Right cardiac atrium (tissue), 5 donors: ENCODE data around the gene SIGLEC8. TPM values are rescaled to one million over a fixed set of nuclear protein-coding genes. Genes with fewer than 3 reads are reported as not detected.

ENCODE experiments used
- ATAC-seq, 2 donors: fragments of 200-7000 bp; cut with Tn5 transposase; one replicate each; pipeline versions ENCODE4 v1.8.0 to v1.9.1; 2020; ENCODE audit warnings: moderate library complexity in 2 of 2, mild to moderate bottlenecking in 1 of 2
- DNase-seq, 3 donors: peaks; one replicate each; pipeline ENCODE4 v3.0.0-alpha.2; 2020
- H3K27ac ChIP-seq: one replicate; pipeline ENCODE4 v1.5.1; 2013; ENCODE audit warnings: mild to moderate bottlenecking, low read length, control low read depth, moderate library complexity
- H3K27me3 ChIP-seq: one replicate; pipeline ENCODE4 v1.6.1; 2013; ENCODE audit not compliant: control insufficient read depth, insufficient read depth
- H3K4me1 ChIP-seq: one replicate; pipeline ENCODE4 v1.6.1; 2013; ENCODE audit warnings: low read length; ENCODE audit not compliant: control insufficient read depth, insufficient read depth
- H3K4me3 ChIP-seq: one replicate; pipeline ENCODE4 v1.5.1; 2013; ENCODE audit warnings: low read length, control low read depth
- H3K9me3 ChIP-seq: one replicate; pipeline ENCODE4 v1.6.1; 2013; ENCODE audit warnings: low read length; ENCODE audit not compliant: control insufficient read depth
- WGBS: extraction: QIAGEN DNeasy Blood & Tissue Kit; methylation state at CpG from one replicate; pipeline ENCODE4 v1.1.7; 2013; 5-methylcytosine and 5-hydroxymethylcytosine counted together
- intact Hi-C, 4 donors: fragments of 100-400 bp; cut with DNase I; formaldehyde crosslinking; loops; one replicate each; pipeline versions ENCODE4 v1.11.0 to v1.14.0; 2022 to 2023
- polyA plus RNA-seq: library from polyadenylated mRNA; stranded (reverse); fragments of 200-250 nt; gene quantifications from one replicate; pipeline ENCODE4 v1.2.3, GENCODE V29; 2013
- total RNA-seq, 4 donors: library from RNA; stranded (reverse); fragmentation: NEBNext Ultra II Directional; extraction: Animal tissue kit (Norgen Biotek cat#: 25700); gene quantifications; one replicate each; pipeline ENCODE4 v1.2.1, GENCODE V29; 2021
- donor health status: healthy with polysubstance abuse.
- donor health status: DM: no; HTN: yes; CAD: no.
- donor health status: DM: no; HTN: no; CAD: no.
- donor health status: DM: no; HTN: yes; CAD: no; lungs with severe emphysema.
- donor health status: DM: yes; HTN: yes; CAD: no.

Gene SIGLEC8
- total and polyA plus RNA-seq, 5 donors: not detected

DNA sequence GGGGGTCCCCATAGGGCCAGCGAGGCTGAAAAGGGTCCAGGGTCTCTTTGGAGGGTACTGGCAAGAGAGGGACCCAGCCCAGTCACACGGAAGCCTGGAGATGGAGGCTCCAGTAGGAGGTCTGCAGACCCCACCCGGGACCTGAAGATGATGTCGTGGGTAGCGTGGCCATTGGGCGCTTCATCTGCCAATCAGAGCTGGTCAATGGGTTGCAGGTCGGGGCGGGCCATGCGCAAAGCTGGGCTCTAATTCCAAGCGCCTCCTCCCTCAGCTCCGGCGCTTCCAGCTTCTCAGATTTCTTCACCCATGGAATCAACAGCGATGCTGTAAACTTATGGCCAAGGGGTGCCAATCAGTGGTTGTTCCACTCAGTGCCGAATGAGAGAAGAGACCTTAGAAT is 32.4 kb upstream of the SIGLEC8 start:
- Histone ChIP-seq H3K4me1 (no peaks in the 10 kb centered on the region), H3K9me3 (no peaks in the 10 kb centered on the region), H3K4me3 (no peak overlapping the region), H3K27me3 (no peaks in the 10 kb centered on the region), H3K27ac (no peak overlapping the region)
- ATAC-seq (no peak), DNase-seq (no peak)
- WGBS: 46% methylated on average over 14 of the region's 14 CpGs
- intact Hi-C loops: no loop called here

DNA sequence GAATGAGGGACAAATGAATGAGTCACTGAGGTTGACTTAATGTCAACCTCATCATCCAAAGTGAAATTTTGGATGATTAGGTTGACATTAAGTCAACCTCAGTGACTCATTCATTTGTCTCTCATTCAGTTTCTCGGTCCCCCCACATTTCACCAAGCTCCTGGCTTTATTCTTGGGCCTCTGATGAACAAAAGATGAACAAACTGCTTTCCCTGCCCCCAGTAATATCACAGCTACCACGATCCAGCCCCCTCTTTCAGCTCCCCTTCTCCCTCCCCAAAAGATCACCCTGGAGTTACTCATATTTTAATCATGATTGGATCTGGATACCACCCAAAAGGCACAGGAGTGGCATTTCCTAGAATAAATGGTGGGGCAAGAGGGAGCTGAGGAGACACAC is 30.9 kb upstream of the SIGLEC8 start:
- Histone ChIP-seq H3K9me3 (no peaks in the 10 kb centered on the region), H3K27me3 (no peaks in the 10 kb centered on the region), H3K4me1 (no peaks in the 10 kb centered on the region), H3K4me3 (no peak overlapping the region), H3K27ac (no peak overlapping the region)
- ATAC-seq (no peak), DNase-seq (no peak)
- intact Hi-C loops: no loop called here
- WGBS: 40% methylated on average over 2 of the region's 2 CpGs

DNA sequence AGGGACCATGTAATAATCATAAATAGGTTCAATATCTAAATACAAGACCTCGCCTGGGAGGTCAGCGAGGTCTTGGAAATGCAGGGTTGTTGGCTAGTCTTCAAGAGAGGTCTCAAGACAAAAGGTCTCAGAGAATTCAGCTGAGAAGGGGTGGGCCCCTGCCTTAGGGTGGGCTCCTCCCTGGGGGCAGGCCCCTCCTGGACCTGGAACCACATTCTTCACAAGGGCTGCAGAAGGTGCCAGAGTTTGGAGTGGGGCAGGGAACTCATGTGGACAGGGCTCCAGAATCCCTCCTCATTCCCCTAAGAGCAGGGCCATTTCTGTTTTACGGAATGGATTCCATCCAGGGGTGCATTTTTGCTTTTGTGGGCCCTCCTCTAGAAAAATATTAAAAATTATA is 30.2 kb upstream of the SIGLEC8 start:
- no peak overlapping the region for H3K4me3 ChIP-seq
- intact Hi-C loops: no loop called here
- WGBS: 61% methylated on average over 3 of the region's 3 CpGs

DNA sequence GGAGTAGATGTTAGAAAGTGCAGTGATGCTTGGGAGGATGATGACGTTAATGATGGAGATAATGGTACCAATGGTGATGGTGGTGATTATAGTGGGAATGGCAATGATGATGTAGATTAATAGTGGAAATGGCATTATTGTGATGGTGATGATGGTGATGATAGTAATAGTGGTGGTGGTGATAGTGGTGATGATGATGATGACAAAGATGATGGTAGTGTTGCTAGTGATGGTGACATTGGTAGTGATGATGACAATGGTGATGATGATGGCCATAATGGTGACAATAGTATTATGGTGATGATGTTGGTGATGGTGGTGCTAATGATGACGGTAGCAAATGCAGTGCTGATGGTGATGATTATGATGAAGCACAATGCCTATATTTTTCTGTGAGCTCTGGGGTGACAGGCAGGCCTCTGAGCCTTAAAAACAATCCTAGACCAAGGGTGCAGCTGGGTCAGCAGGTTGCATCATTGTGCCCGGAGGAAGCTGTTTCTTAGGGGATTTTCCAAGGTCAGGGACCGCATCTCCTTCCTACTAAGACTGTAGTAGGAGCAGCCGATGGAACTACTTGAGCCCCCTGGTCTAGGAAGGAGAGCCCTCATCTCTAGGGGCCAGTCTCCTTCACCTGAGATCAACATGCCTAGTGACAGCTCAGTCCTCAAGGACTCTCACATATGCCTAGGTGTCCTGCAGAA is 27.9 kb upstream of the SIGLEC8 start:
- H3K4me3 ChIP-seq: no peak overlapping the region
- intact Hi-C loops: no loop called here
- ATAC-seq (no peak), DNase-seq (no peak)
- no peaks in the 10 kb centered on the region for H3K9me3 ChIP-seq
- H3K4me1 ChIP-seq: no peaks in the 10 kb centered on the region
- no peaks in the 10 kb centered on the region for H3K27me3 ChIP-seq
- H3K27ac ChIP-seq: no peak overlapping the region
- 80% methylated on average over 5 of the region's 5 CpGs for WGBS

More for the DNA sequence above, 30.2 kb upstream of the SIGLEC8 start:
- Histone ChIP-seq H3K27me3 (no peaks in the 10 kb centered on the region), H3K4me1 (no peaks in the 10 kb centered on the region), H3K9me3 (no peaks in the 10 kb centered on the region), H3K27ac (no peak overlapping the region)
- DNase-seq: no peak
- ATAC-seq: no peak

DNA sequence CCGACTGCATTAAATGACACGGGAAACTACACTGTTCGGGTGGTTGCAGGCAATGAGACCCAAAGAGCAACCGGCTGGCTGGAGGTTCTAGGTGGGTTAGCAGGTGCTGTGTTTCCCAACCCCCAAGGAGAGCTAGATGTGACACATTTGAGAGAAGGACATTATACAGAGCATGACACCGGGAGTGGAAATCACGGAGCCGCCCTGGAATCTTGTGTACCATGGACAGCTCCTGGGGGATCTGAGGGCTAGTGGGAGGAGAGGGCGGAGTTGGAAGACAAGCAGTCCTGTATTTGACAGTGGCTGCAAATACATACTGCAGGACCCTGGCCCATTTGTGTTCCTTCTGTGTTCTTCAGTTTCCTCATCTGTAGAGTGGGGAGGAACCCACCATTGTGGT is 22.3 kb upstream of the SIGLEC8 start:
- intact Hi-C loops: no loop called here
- H3K4me3 ChIP-seq: no peak overlapping the region
- H3K4me1 ChIP-seq: no peaks in the 10 kb centered on the region
- ATAC-seq: no peak
- H3K27ac ChIP-seq: no peak overlapping the region
- WGBS: 34% methylated on average over 8 of the region's 8 CpGs
- no peaks in the 10 kb centered on the region for H3K9me3 ChIP-seq
- DNase-seq: no peak
- no peaks in the 10 kb centered on the region for H3K27me3 ChIP-seq

DNA sequence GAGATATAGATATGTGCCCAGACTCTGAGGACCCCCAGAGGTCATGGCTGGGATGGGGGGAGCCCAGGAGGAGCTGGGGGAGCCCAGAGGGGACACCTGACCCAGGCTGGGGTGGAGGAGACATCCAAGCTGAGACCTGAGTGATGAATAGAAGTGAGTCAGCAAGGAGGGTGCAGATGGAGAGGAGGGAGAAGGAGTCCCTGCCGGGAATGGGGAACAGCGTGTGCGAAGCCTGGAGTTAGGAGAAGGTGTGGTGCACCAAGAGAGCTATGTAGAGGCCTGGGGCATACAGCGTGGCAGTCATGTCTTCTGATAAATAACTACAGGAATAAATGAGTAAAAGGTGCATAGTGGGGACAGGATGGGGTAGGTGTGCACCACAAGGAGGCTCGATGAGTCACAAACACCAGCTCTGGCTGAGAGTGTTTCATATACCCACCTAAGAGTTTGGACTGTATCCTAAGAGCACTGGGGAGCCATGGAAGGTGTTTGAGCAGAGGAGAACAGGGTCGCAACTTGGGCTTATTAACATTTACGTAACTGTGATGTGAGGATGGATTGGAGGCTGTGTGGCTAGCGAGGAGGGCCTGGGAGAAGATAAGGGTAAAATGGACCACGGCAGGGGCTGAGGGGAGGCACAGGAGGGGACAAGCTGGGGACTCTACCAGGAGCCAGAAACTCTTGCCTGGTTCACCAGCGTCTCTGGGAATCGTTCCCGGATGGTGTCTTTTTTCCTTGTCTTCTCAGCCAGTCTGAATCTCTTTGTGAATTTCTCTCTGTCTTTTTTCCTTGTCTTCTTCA is 21.5 kb upstream of the SIGLEC8 start:
- DNase-seq (no peak), ATAC-seq (peak in 1 of 2 donors; percentile 24)
- no peaks in the 10 kb centered on the region for H3K4me1 ChIP-seq
- no peak overlapping the region for H3K27ac ChIP-seq
- intact Hi-C loops: loop anchor here in 1 of 4 donors (10.0 kb wide), 1 partner anchor 335 kb away; no protein-coding TSS in a partner anchor
- H3K9me3 ChIP-seq: no peaks in the 10 kb centered on the region
- H3K4me3 ChIP-seq: no peak overlapping the region
- 81% methylated on average over 12 of the region's 12 CpGs for WGBS
- H3K27me3 ChIP-seq: no peaks in the 10 kb centered on the region

DNA sequence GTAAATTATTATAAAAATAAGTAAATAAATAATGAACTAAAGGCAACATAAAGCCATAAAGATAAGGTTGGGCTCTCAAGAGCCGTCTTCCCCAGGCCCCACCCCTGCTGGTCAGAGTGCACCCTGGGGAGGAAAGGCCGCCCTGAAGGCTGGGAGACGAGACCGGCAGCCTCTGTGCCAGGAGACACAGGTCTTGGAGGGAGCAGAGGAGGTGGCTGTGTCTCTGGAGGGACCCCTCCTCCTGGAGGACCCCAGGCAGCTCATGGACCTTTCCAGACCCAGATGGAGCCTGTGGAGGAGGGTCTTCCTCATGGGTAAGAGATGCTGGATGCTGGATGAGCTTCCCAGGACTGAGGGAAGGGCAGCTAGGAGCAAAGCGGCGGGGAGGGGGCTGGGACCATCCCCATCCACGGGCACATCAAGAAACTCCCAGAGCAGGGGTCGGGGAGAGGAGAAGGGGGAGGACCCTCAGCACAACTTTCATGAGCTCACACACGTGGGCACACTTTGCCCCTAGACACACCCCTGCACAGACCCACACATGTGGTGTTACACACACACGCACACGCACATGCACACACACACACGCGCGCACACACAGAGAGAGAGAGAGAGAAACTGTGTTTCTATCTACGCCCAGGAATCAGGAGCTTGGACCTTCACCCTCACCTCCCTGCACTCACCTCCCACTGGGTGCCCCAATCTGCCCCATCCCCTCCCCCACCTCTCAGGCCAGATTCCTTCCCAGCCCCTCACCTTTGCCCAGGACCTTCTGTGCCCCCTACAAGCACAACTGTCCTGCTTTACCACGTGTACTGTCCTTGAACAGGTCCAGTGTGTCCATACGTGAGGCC is 20.4 kb upstream of the SIGLEC8 start, which contains the start of gene CEACAM18:
CEACAM18 (plus strand) TSS at position 159 of the 854 bp plus-strand sequence.
- Histone ChIP-seq H3K4me1 (no peaks in the 10 kb centered on the region), H3K27me3 (no peaks in the 10 kb centered on the region), H3K4me3 (no peak within 1 kb of the TSS), H3K9me3 (no peaks in the 10 kb centered on the region), H3K27ac (no peak within 1 kb of the TSS)
- no peak for DNase-seq
- 61% methylated on average over 17 of the region's 17 CpGs for WGBS
- intact Hi-C loops: loop anchor here in 1 of 4 donors (10.0 kb wide), 1 partner anchor 336 kb away; no protein-coding TSS in a partner anchor
- no peak for ATAC-seq

DNA sequence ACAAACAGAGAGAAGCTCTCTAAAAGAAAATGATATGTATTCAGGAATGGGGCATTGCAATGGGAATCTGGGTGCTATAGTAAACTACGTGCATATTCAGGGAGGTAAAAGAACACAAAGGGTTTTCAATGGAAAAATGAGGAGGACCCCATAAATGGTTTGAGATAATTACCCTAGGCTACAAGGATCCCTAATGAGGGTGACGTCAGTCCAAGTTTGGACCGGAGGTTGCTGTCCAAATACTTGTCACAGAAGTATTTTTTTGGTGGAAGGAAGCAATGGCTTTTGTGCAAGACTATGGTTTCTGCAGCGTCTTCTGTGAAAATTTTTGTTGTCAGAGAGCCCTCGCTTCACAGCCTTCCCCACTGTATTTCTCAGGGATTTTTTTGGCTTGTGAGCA is 19.1 kb upstream of the SIGLEC8 start:
- 55% methylated on average over 5 of the region's 5 CpGs for WGBS
- Histone ChIP-seq H3K27me3 (no peaks in the 10 kb centered on the region), H3K9me3 (no peaks in the 10 kb centered on the region), H3K4me1 (no peaks in the 10 kb centered on the region), H3K27ac (no peak overlapping the region), H3K4me3 (no peak overlapping the region)
- intact Hi-C loops: loop anchor here in 1 of 4 donors (10.0 kb wide), 1 partner anchor 337 kb away; no protein-coding TSS in a partner anchor
- ATAC-seq (no peak), DNase-seq (no peak)

DNA sequence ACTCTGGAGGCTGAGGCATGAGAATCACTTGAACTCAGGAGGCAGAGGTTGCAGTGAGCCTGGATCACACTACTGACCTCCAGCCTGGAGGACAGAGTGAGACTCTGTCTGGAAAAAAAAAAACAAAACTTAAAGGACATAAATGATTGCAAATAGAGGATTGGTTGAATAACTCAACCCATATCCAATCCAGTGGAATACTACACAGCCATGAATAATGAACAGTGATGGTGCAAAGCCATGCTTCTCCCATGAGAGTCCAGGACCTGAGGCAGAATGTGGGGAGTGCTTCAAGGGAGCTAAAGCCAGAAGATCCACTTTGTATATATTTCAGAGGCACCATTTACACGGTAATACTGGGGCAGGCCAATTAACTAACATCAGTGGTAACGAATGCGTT is 17.9 kb upstream of the SIGLEC8 start:
- Histone ChIP-seq H3K9me3 (no peaks in the 10 kb centered on the region), H3K27ac (no peak overlapping the region), H3K27me3 (no peaks in the 10 kb centered on the region), H3K4me3 (no peak overlapping the region), H3K4me1 (no peaks in the 10 kb centered on the region)
- intact Hi-C loops: loop anchor here in 1 of 4 donors (10.0 kb wide), 1 partner anchor 339 kb away; no protein-coding TSS in a partner anchor
- WGBS: 92% methylated on average over 3 of the region's 3 CpGs
- no peak for DNase-seq
- ATAC-seq: no peak

DNA sequence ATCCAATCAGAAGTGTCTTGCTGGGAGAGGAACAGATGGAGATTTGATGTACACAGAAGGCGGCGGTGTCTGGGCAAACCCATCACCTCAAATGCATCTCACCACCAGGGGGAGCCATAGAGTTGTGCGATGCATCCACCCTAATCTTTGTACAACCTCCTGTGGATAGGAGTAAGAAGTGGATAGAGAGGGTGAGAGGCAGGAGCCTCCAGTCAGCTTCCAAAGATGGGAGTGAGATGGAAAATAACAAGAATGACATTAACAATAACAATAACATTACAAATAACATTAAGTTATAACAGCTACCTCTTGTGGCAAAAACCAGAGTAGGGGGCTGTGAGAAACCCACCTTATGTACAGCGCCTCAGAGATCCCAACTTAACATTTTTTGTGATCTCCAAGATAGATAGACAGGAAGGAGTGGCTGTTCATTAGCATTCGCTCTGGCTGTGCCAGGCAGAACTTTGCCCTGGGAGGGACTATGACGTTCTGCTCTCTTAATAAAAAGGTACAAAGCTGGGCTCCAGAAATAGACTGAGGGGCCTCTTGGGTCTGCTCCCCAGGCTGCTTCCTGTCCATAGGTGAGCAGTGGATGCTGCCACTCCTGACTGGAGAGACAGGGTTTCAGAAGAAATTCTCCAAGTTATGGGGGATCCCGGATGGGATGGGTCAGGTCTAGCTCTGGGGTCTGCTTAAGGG is 14.9 kb upstream of the SIGLEC8 start:
- intact Hi-C loops: loop anchor here in 3 of 4 donors (5.0 to 10.0 kb wide), 2 partner anchors 184 to 342 kb away; no protein-coding TSS in a partner anchor
- WGBS: 29% methylated on average over 7 of the region's 7 CpGs
- Histone ChIP-seq H3K4me3 (no peak overlapping the region), H3K27me3 (no peaks in the 10 kb centered on the region), H3K9me3 (no peaks in the 10 kb centered on the region), H3K4me1 (no peaks in the 10 kb centered on the region), H3K27ac (no peak overlapping the region)
- ATAC-seq (peak; percentile 73 to 84), DNase-seq (peak; percentile 69 to 83 (median 77))
